Activated CD8-positive, alpha-beta T cell treated with anti-CD3 and anti-CD28 coated beads for 36 hours (primary cell): ENCODE results near the gene HMCN2. TPM values are rescaled to one million over a fixed set of nuclear protein-coding genes. Genes with fewer than 3 reads are reported as not detected.

Source experiments
- ATAC-seq: fragments of 200-7000 bp; cut with Tn5 transposase; one replicate; pipeline ENCODE4 v1.10.0; 2021; ENCODE audit warnings: mild to moderate bottlenecking, moderate library complexity
- CTCF ChIA-PET: fragments of 350-600 bp; sonication (Branson Sonifier 250); formaldehyde crosslinking; loops from one replicate; lab custom pipeline; 2021; ENCODE audit warnings: antibody characterized with exemption; lab: Charles Lee
- POLR2A ChIA-PET: fragments of 350-600 bp; sonication (Branson Sonifier 250); formaldehyde crosslinking; loops from one replicate; lab custom pipeline; 2021; ENCODE audit warnings: antibody characterized with exemption; lab: Charles Lee
- DNase-seq: peaks from one replicate; pipeline ENCODE4 v3.0.0-alpha.2; 2020
- H3K27ac Mint-ChIP-seq: one replicate; pipeline ENCODE4 v1.8.0; 2021; ENCODE audit warnings: mild to moderate bottlenecking, mixed read lengths
- H3K27me3 Mint-ChIP-seq: one replicate; pipeline ENCODE4 v1.8.0; 2021; ENCODE audit warnings: mixed read lengths
- H3K36me3 Mint-ChIP-seq: one replicate; pipeline ENCODE4 v1.8.0; 2021; ENCODE audit warnings: low read depth, mixed read lengths
- H3K4me1 Mint-ChIP-seq: one replicate; pipeline ENCODE4 v1.8.0; 2021; ENCODE audit warnings: low read depth, mixed read lengths
- H3K4me3 Mint-ChIP-seq: one replicate; pipeline ENCODE4 v1.8.0; 2021; ENCODE audit warnings: mild to moderate bottlenecking, moderate library complexity, mixed read lengths
- H3K9me3 Mint-ChIP-seq: one replicate; pipeline ENCODE4 v1.8.0; 2021; ENCODE audit warnings: mixed read lengths
- CTCF ChIP-seq: fragments of 200-600 bp; IDR thresholded peaks from one replicate; pipeline ENCODE4 v1.8.0; 2022; ENCODE audit warnings: antibody characterized with exemption, mild to moderate bottlenecking
- intact Hi-C: fragments of 100-400 bp; cut with micrococcal nuclease; formaldehyde crosslinking; loops from one replicate; pipeline ENCODE4 v1.10.0; 2022
- total RNA-seq, 2 experiments: library from RNA; stranded (reverse); gene quantifications; one replicate each; pipeline ENCODE4 v1.2.3, GENCODE V29; 2021

HMCN2 gene
- total RNA-seq, 2 experiments from 2014 or later: not detected

GRCh38 chr9:130259044-130259443, 6.5 kb upstream of the HMCN2 start:
- DNase-seq (no peak), ATAC-seq (no peak)
- no peak for TF ChIP-seq CTCF
- no peak overlapping the region for H3K27ac Mint-ChIP-seq
- no peaks in the 10 kb centered on the region for H3K9me3 Mint-ChIP-seq
- ChIA-PET CTCF (interaction anchor here (1.5 to 2.2 kb wide), 2 partner anchors 15 to 18 kb away, joined by 3 to 14 read pairs; no protein-coding TSS in a partner anchor), POLR2A (no interaction called here)
- H3K4me3 Mint-ChIP-seq: no peak overlapping the region
- intact Hi-C loops: no loop called here
- no peaks in the 10 kb centered on the region for H3K36me3 Mint-ChIP-seq
- no peaks in the 10 kb centered on the region for H3K4me1 Mint-ChIP-seq
- H3K27me3 Mint-ChIP-seq: peaks cover 27% of the 10 kb centered on the region

GRCh38 chr9:130260816-130261765, 4.5 kb upstream of the HMCN2 start:
- Mint-ChIP-seq H3K9me3 (no peaks in the 10 kb centered on the region), H3K27me3 (peaks cover 41% of the 10 kb centered on the region), H3K36me3 (no peaks in the 10 kb centered on the region), H3K4me1 (peaks cover 2% of the 10 kb centered on the region), H3K27ac (no peak overlapping the region), H3K4me3 (no peak overlapping the region)
- CTCF ChIA-PET: no interaction called here
- intact Hi-C loops: no loop called here
- ATAC-seq (no peak), DNase-seq (no peak)
- no peak for TF ChIP-seq CTCF
- POLR2A ChIA-PET: no interaction called here

- no peak for ATAC-seq
- H3K36me3 Mint-ChIP-seq: no peaks in the 10 kb centered on the region
- H3K9me3 Mint-ChIP-seq: no peaks in the 10 kb centered on the region
- H3K4me1 Mint-ChIP-seq: peaks cover 2% of the 10 kb centered on the region
- no peak overlapping the region for H3K27ac Mint-ChIP-seq
- ChIA-PET POLR2A (no interaction called here), CTCF (no interaction called here)
- H3K27me3 Mint-ChIP-seq: peaks cover 52% of the 10 kb centered on the region
- intact Hi-C loops: no loop called here
- H3K4me3 Mint-ChIP-seq: no peak overlapping the region
- no peak for DNase-seq
- no peak for TF ChIP-seq CTCF
Observed at GRCh38 chr9:130262061-130262745, 3.4 kb upstream of the HMCN2 start.

- DNase-seq: no peak
- intact Hi-C loops: no loop called here
- H3K36me3 Mint-ChIP-seq: no peaks in the 10 kb centered on the region
- ChIA-PET CTCF (interaction anchor here (0.5 to 0.8 kb wide), 2 partner anchors 21 to 268 kb away, joined by 3 read pairs; no protein-coding TSS in a partner anchor), POLR2A (no interaction called here)
- no peaks in the 10 kb centered on the region for H3K9me3 Mint-ChIP-seq
- peaks cover 58% of the 10 kb centered on the region for H3K27me3 Mint-ChIP-seq
- H3K4me1 Mint-ChIP-seq: peaks cover 2% of the 10 kb centered on the region
- ATAC-seq: no peak
- H3K27ac Mint-ChIP-seq: no peak overlapping the region
- H3K4me3 Mint-ChIP-seq: no peak overlapping the region
- no peak for TF ChIP-seq CTCF
Observed at GRCh38 chr9:130262771-130263170, 2.8 kb upstream of the HMCN2 start.
